Endothelial cell of umbilical vein (primary cell): ENCODE results near the gene SCYL2. TPM values are rescaled to one million over a fixed set of nuclear protein-coding genes. Genes with fewer than 3 reads are reported as not detected.

Experiments
- BruUV-seq: library from RNA; stranded (reverse); fragments of 400-500 nt; replicated peaks from 2 replicates; lab custom pipeline; 2021; lab: Mats Ljungman, UMichigan
- CTCF ChIA-PET: fragments of 300-600, 350-600 bp; sonication (Branson Sonifier 250); formaldehyde crosslinking; loops from one replicate; lab custom pipeline; 2021; ENCODE audit warnings: antibody characterized with exemption, inconsistent platforms; lab: Charles Lee
- POLR2A ChIA-PET: fragments of 300-600, 350-600 bp; sonication (Branson Sonifier 250); formaldehyde crosslinking; loops from one replicate; lab custom pipeline; 2021; ENCODE audit warnings: antibody characterized with exemption, inconsistent platforms; lab: Charles Lee
- DNase-seq: peaks from one replicate; pipeline ENCODE4 v3.0.0-alpha.2; 2011; ENCODE audit warnings: low read depth, low spot score
- FAIRE-seq: peaks from 2 replicates; lab custom pipeline; 2011; peaks lifted over from hg19 to GRCh38; lab: Jason Lieb, UNC
- H2AFZ ChIP-seq: 2 replicates; pipeline ENCODE4 v1.6.0; 2012; ENCODE audit warnings: low read depth, low read length, control low read depth, inconsistent platforms
- H3K27ac ChIP-seq: 2 replicates; pipeline ENCODE4 v1.5.1; 2011; ENCODE audit warnings: low read depth, mild to moderate bottlenecking, control low read depth, low read length, moderate library complexity; ENCODE audit not compliant: insufficient read depth
- H3K27me3 ChIP-seq, 2 experiments: 2 replicates each; pipeline versions ENCODE4 v1.6.0 to v1.6.1; 2011; ENCODE audit warnings: low read length in 2 of 2, mixed read lengths in 1 of 2; ENCODE audit not compliant: control insufficient read depth in 2 of 2, insufficient read depth in 2 of 2
- H3K36me3 ChIP-seq, 2 experiments: 2 replicates in 1 of 2; 3 replicates in 1 of 2; pipeline ENCODE4 v1.5.1; 2011; ENCODE audit warnings: low read length in 2 of 2, mild to moderate bottlenecking in 1 of 2, moderate library complexity in 1 of 2; ENCODE audit not compliant: control insufficient read depth in 2 of 2, insufficient read depth in 2 of 2; ENCODE audit errors: extremely low read depth in 1 of 2
- H3K4me1 ChIP-seq: 3 replicates; pipeline ENCODE4 v1.5.1; 2011; ENCODE audit warnings: mild to moderate bottlenecking, low read length; ENCODE audit not compliant: control insufficient read depth, insufficient read depth; ENCODE audit errors: extremely low read depth
- H3K4me2 ChIP-seq: 2 replicates; pipeline ENCODE4 v1.6.1; 2011; ENCODE audit warnings: low read length, control low read depth, mixed read lengths; ENCODE audit not compliant: insufficient read depth
- H3K4me3 ChIP-seq, 3 experiments: fragments of 200-600 bp in 1 of 3; sonication (generic), shearing (Covaris generic) in 1 of 3; replicated peaks in 1 of 3; 2 replicates each; pipeline ENCODE4 v1.5.1; 2011 to 2016; ENCODE audit warnings: control low read depth in 3 of 3, low read length in 3 of 3, mild to moderate bottlenecking in 2 of 3, inconsistent platforms in 1 of 3, low read depth in 1 of 3, moderate library complexity in 1 of 3; ENCODE audit not compliant: insufficient read depth in 1 of 3
- H3K79me2 ChIP-seq: 2 replicates; pipeline ENCODE4 v1.6.0; 2012; ENCODE audit warnings: low read length, inconsistent platforms; ENCODE audit not compliant: control insufficient read depth, insufficient read depth
- H3K9ac ChIP-seq: replicated peaks from 2 replicates; pipeline ENCODE3; 2011; ENCODE audit warnings: low read length, control low read depth; ENCODE audit not compliant: insufficient read depth; ENCODE audit errors: extremely low read depth
- H3K9me1 ChIP-seq: replicated peaks from 3 replicates; pipeline ENCODE4 v1.6.0; 2011; ENCODE audit warnings: mild to moderate bottlenecking, low read length; ENCODE audit not compliant: control insufficient read depth, insufficient read depth; ENCODE audit errors: extremely low read depth
- H3K9me3 ChIP-seq: replicated peaks from 2 replicates; pipeline ENCODE4 v1.5.1; 2012; ENCODE audit warnings: low read length, inconsistent platforms; ENCODE audit not compliant: control insufficient read depth, insufficient read depth
- H4K20me1 ChIP-seq: replicated peaks from 2 replicates; pipeline ENCODE3; 2011; ENCODE audit warnings: mild to moderate bottlenecking, low read length; ENCODE audit not compliant: control insufficient read depth, insufficient read depth; ENCODE audit errors: extremely low read depth
- EZH2 ChIP-seq: IDR thresholded peaks from 2 replicates; pipeline ENCODE4 v1.6.1; 2012; ENCODE audit warnings: borderline replicate concordance, low read depth, mild to moderate bottlenecking, moderate library complexity, low read length, inconsistent platforms; ENCODE audit not compliant: severe bottlenecking
- FOS ChIP-seq: IDR thresholded peaks from 2 replicates; pipeline ENCODE4 v1.6.1; 2011; ENCODE audit warnings: mild to moderate bottlenecking, low read length, moderate library complexity, borderline replicate concordance; ENCODE audit not compliant: insufficient read depth
- GATA2 ChIP-seq: IDR thresholded peaks from 2 replicates; pipeline ENCODE4 v1.7.0; 2011; ENCODE audit warnings: low read depth, mild to moderate bottlenecking, moderate library complexity, mixed read lengths, low read length; ENCODE audit not compliant: insufficient read length, insufficient read depth
- JUN ChIP-seq: IDR thresholded peaks from 2 replicates; pipeline ENCODE4 v1.6.1; 2011; ENCODE audit warnings: borderline replicate concordance, low read depth; ENCODE audit not compliant: insufficient read length, insufficient read depth
- MAX ChIP-seq: IDR thresholded peaks from 2 replicates; pipeline ENCODE4 v1.6.1; 2011; ENCODE audit not compliant: insufficient read depth, insufficient read length
- MYC ChIP-seq: IDR thresholded peaks from one replicate; pipeline ENCODE4 v1.6.1; 2011; ENCODE audit warnings: mild to moderate bottlenecking, low read depth, low read length
- POLR2A ChIP-seq: IDR thresholded peaks from 2 replicates; pipeline ENCODE4 v1.6.1; 2012; ENCODE audit warnings: low read depth, mild to moderate bottlenecking, control low read depth, low read length
- POLR2AphosphoS5 ChIP-seq: IDR thresholded peaks from 2 replicates; pipeline ENCODE4 v1.6.1; 2012; ENCODE audit warnings: low read depth, mild to moderate bottlenecking, control low read depth, low read length, moderate library complexity; ENCODE audit not compliant: insufficient read depth
- dilution Hi-C: fragments of 300-500 bp; cut with MboI; formaldehyde crosslinking; loops from one replicate; pipeline ENCODE4 v1.15.0; 2019; ENCODE audit warnings: low sequenced_read_pairs; ENCODE audit not compliant: extremely low pct_ligation_motif_present
- intact Hi-C: fragments of 100-400 bp; cut with micrococcal nuclease; formaldehyde crosslinking; loops from one replicate; pipeline ENCODE4 v1.10.0; 2022
- polyA plus RNA-seq, 4 experiments: library from polyadenylated mRNA; depleted of rRNA in 3 of 4; stranded (reverse) in 3 of 4; unstranded in 1 of 4; fragments of >200 nt; gene quantifications; 2 replicates each; pipeline versions ENCODE4 v1.2.1 to v1.2.3, GENCODE V29; 2011 to 2012; ENCODE audit warnings: missing spikeins in 1 of 4
- total RNA-seq: library from RNA; stranded (reverse); gene quantifications from 2 replicates; pipeline ENCODE4 v1.2.3, GENCODE V29; 2021
- TF ChIP-seq, protein P1 (sequence below), 2 donors: IDR thresholded peaks; 1 replicate in 1 of 2; 2 replicates in 1 of 2; pipeline ENCODE4 v1.5.1; 2011; ENCODE audit warnings: low read length in 2 of 2, mild to moderate bottlenecking in 2 of 2, moderate library complexity in 2 of 2, control low read depth in 1 of 2, inconsistent platforms in 1 of 2, low read depth in 1 of 2; ENCODE audit not compliant: insufficient read depth in 1 of 2; ENCODE audit errors: extremely low read depth in 1 of 2

SCYL2 gene
- total and polyA plus RNA-seq, 2 donors (not counting 3 experiments of a cell fraction or from before 2014, with no cell fraction given), result 12.5 to 41.4 TPM

- H3K27ac ChIP-seq, result no peak overlapping the region
- ChIA-PET CTCF (interaction anchor here (1.2 kb wide), 1 partner anchor 155 kb away, joined by 4 read pairs; no protein-coding TSS in a partner anchor), POLR2A (no interaction called here)
- H3K9ac ChIP-seq, result no peak overlapping the region
- intact Hi-C loops (no loop called here), dilution Hi-C loops (no loop called here)
- no peak for FAIRE-seq
- no peak overlapping the region for H3K4me2 ChIP-seq
- no peak overlapping the region for H3K4me3 ChIP-seq
- TF ChIP-seq MAX (no peak), EZH2 (no peak), POLR2AphosphoS5 (no peak), FOS (no peak), MYC (no peak), GATA2 (no peak), POLR2A (no peak), JUN (no peak)
- TF ChIP-seq, protein P1, sequence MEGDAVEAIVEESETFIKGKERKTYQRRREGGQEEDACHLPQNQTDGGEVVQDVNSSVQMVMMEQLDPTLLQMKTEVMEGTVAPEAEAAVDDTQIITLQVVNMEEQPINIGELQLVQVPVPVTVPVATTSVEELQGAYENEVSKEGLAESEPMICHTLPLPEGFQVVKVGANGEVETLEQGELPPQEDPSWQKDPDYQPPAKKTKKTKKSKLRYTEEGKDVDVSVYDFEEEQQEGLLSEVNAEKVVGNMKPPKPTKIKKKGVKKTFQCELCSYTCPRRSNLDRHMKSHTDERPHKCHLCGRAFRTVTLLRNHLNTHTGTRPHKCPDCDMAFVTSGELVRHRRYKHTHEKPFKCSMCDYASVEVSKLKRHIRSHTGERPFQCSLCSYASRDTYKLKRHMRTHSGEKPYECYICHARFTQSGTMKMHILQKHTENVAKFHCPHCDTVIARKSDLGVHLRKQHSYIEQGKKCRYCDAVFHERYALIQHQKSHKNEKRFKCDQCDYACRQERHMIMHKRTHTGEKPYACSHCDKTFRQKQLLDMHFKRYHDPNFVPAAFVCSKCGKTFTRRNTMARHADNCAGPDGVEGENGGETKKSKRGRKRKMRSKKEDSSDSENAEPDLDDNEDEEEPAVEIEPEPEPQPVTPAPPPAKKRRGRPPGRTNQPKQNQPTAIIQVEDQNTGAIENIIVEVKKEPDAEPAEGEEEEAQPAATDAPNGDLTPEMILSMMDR (IDR thresholded peaks at IDR 0.05; ENCODE audit: extremely low read depth in 1 of 2, insufficient read depth in 1 of 2, low read depth in 1 of 2, low read length in 2 of 2), result no peak
- H4K20me1 ChIP-seq, result no peaks in the 10 kb centered on the region
- H2AFZ ChIP-seq, result no peak overlapping the region
- H3K79me2 ChIP-seq, result no peaks in the 10 kb centered on the region
- no peak for DNase-seq
- no peaks in the 10 kb centered on the region for H3K9me1 ChIP-seq
- no peaks in the 10 kb centered on the region for H3K9me3 ChIP-seq
- no peaks in the 10 kb centered on the region for H3K4me1 ChIP-seq
- H3K36me3 ChIP-seq, result no peaks in the 10 kb centered on the region
- H3K27me3 ChIP-seq, result no peaks in the 10 kb centered on the region
- BruUV-seq, result no TSS peak
These were observed 17.0 kb upstream of the SCYL2 start for GRCh38 chr12:100249941-100250340.
